HCT116 (cell line): ENCODE data around the gene TMEM215. TPM values are rescaled to one million over a fixed set of nuclear protein-coding genes. Genes with fewer than 3 reads are reported as not detected.

Experiments
- ATAC-seq: fragments of 200-7000 bp; cut with Tn5 transposase; 2 replicates; pipeline ENCODE4 v1.9.1; 2020; ENCODE audit warnings: mild to moderate bottlenecking, moderate library complexity
- BruUV-seq: library from RNA; stranded (reverse); fragments of 400-500 nt; replicated peaks from 2 replicates; lab custom pipeline; 2021; lab: Mats Ljungman, UMichigan
- CTCF ChIA-PET: fragments of 300-600 bp; sonication (Branson Sonifier 250); formaldehyde crosslinking; loops from one replicate; lab custom pipeline; 2021; ENCODE audit warnings: antibody characterized with exemption; lab: Charles Lee
- POLR2A ChIA-PET: fragments of 300-600, 350-600 bp; sonication (Branson Sonifier 250); formaldehyde crosslinking; loops from one replicate; lab custom pipeline; 2021; ENCODE audit warnings: antibody characterized with exemption; lab: Charles Lee
- RAD21 ChIA-PET, 2 experiments: fragments of 300-600 bp; sonication (Branson Sonifier 250); formaldehyde crosslinking; loops; one replicate each; lab custom pipeline; 2023; ENCODE audit warnings: low total read pairs in 2 of 2; ENCODE audit not compliant: uncharacterized antibody in 2 of 2, unreplicated experiment in 2 of 2, low non-redundant PET in 1 of 2; lab: Charles Lee
- DNase-seq: peaks from one replicate; pipeline ENCODE4 v3.0.0-alpha.2; 2010; ENCODE audit warnings: low read depth, low spot score
- H2AFZ ChIP-seq: fragments of 200-600 bp; shearing (Covaris generic), sonication (generic); 2 replicates; pipeline ENCODE4 v1.6.1; 2017; ENCODE audit warnings: low read depth, mixed run types, mixed read lengths, antibody characterized with exemption, low read length; ENCODE audit not compliant: poor library complexity, severe bottlenecking
- H3K27ac ChIP-seq: 2 replicates; pipeline ENCODE4 v1.5.1; 2012; ENCODE audit warnings: low read depth, low read length
- H3K27me3 ChIP-seq: fragments of 200-600 bp; sonication (generic); 2 replicates; pipeline ENCODE4 v1.6.1; 2016; ENCODE audit warnings: mixed run types, low read length, mixed read lengths; ENCODE audit not compliant: insufficient read depth
- H3K36me3 ChIP-seq, 2 experiments: fragments of 200-500 bp in 1 of 2; fragments of 200-600 bp in 1 of 2; sonication (Bioruptor generic) in 1 of 2; sonication (generic) in 1 of 2; 2 replicates each; pipeline versions ENCODE4 v1.5.1 to v1.6.1; 2014 to 2016; ENCODE audit warnings: low read length in 2 of 2, inconsistent platforms in 1 of 2, mixed read lengths in 1 of 2, mixed run types in 1 of 2; ENCODE audit not compliant: insufficient read depth in 2 of 2, control insufficient read depth in 1 of 2
- H3K4me1 ChIP-seq, 2 experiments: fragments of 200-600 bp in 1 of 2; sonication (generic) in 1 of 2; 2 replicates each; pipeline versions ENCODE4 v1.5.1 to v1.6.1; 2012 to 2017; ENCODE audit warnings: low read length in 2 of 2, inconsistent platforms in 1 of 2, mild to moderate bottlenecking in 1 of 2, mixed read lengths in 1 of 2, mixed run types in 1 of 2, moderate library complexity in 1 of 2; ENCODE audit not compliant: insufficient read depth in 2 of 2, control insufficient read depth in 1 of 2
- H3K4me2 ChIP-seq: fragments of 200-600 bp; sonication (generic); 2 replicates; pipeline ENCODE4 v1.6.1; 2017; ENCODE audit warnings: mixed run types, low read length, mixed read lengths
- H3K4me3 ChIP-seq, 2 experiments: fragments of 200-600 bp in 1 of 2; sonication (generic) in 1 of 2; replicated peaks in 1 of 2; 2 replicates each; pipeline ENCODE4 v1.5.1; 2011 to 2016; ENCODE audit warnings: low read length in 2 of 2, control low read depth in 1 of 2, low read depth in 1 of 2, mild to moderate bottlenecking in 1 of 2, mixed read lengths in 1 of 2, mixed run types in 1 of 2
- H3K79me2 ChIP-seq: fragments of 200-600 bp; sonication (generic); 2 replicates; pipeline ENCODE4 v1.6.1; 2017; ENCODE audit warnings: mild to moderate bottlenecking, mixed run types, low read length, moderate library complexity, mixed read lengths; ENCODE audit not compliant: insufficient read depth
- H3K9ac ChIP-seq: fragments of 200-600 bp; sonication (generic); 2 replicates; pipeline ENCODE4 v1.6.1; 2016; ENCODE audit warnings: low read length, mixed read lengths
- H3K9me2 ChIP-seq: fragments of 200-600 bp; sonication (generic), shearing (Covaris generic); 2 replicates; pipeline ENCODE4 v1.6.1; 2017; ENCODE audit warnings: mixed run types, mild to moderate bottlenecking, moderate library complexity; ENCODE audit not compliant: insufficient read depth
- H3K9me3 ChIP-seq, 2 experiments: fragments of 200-500 bp in 1 of 2; fragments of 200-600 bp in 1 of 2; sonication (Bioruptor generic) in 1 of 2; sonication (generic) in 1 of 2; 2 replicates each; pipeline ENCODE4 v1.6.1; 2014 to 2017; ENCODE audit warnings: low read length in 2 of 2, mixed read lengths in 2 of 2, inconsistent platforms in 1 of 2, low read depth in 1 of 2, mild to moderate bottlenecking in 1 of 2, mixed run types in 1 of 2, moderate library complexity in 1 of 2; ENCODE audit not compliant: control insufficient read depth in 1 of 2, insufficient read depth in 1 of 2
- H4K20me1 ChIP-seq: fragments of 200-600 bp; sonication (generic), shearing (Covaris generic); 2 replicates; pipeline ENCODE4 v1.6.1; 2017; ENCODE audit warnings: mixed run types, mild to moderate bottlenecking, moderate library complexity; ENCODE audit not compliant: insufficient read depth
- CBX3 ChIP-seq: IDR thresholded peaks from 2 replicates; pipeline ENCODE4 v1.6.1; 2012; ENCODE audit warnings: low read depth
- CEBPB ChIP-seq: IDR thresholded peaks from 2 replicates; pipeline ENCODE4 v1.6.1; 2012; ENCODE audit warnings: low read depth
- ELF1 ChIP-seq: IDR thresholded peaks from 2 replicates; pipeline ENCODE4 v1.6.1; 2012; ENCODE audit warnings: low read depth, borderline replicate concordance
- EZH2 ChIP-seq: fragments of 200-600 bp; sonication (generic); IDR thresholded peaks from 2 replicates; pipeline ENCODE4 v1.6.1; 2017; ENCODE audit warnings: antibody characterized with exemption, mixed run types
- EZH2phosphoT487 ChIP-seq: fragments of 200-600 bp; IDR thresholded peaks from 2 replicates; pipeline ENCODE4 v1.6.1; 2018; ENCODE audit warnings: antibody characterized with exemption, borderline replicate concordance
- FOSL1 ChIP-seq: IDR thresholded peaks from 2 replicates; pipeline ENCODE4 v1.6.1; 2012; ENCODE audit warnings: low read depth
- JUND ChIP-seq: IDR thresholded peaks from 2 replicates; pipeline ENCODE4 v1.6.1; 2012
- POLR2A ChIP-seq: IDR thresholded peaks from 2 replicates; pipeline ENCODE4 v1.7.0; 2011; ENCODE audit warnings: borderline replicate concordance; ENCODE audit not compliant: insufficient read depth, insufficient read length; ENCODE audit errors: extremely low read depth
- POLR2AphosphoS5 ChIP-seq: IDR thresholded peaks from 2 replicates; pipeline ENCODE4 v1.6.1; 2011; ENCODE audit warnings: mild to moderate bottlenecking, low read depth, low read length, moderate library complexity
- SRF ChIP-seq: IDR thresholded peaks from 2 replicates; pipeline ENCODE4 v1.6.1; 2012; ENCODE audit warnings: low read depth
- YY1 ChIP-seq: IDR thresholded peaks from 2 replicates; pipeline ENCODE4 v1.6.1; 2011; ENCODE audit warnings: low read length, low read depth, moderate library complexity, mild to moderate bottlenecking; ENCODE audit not compliant: insufficient replicate concordance; ENCODE audit errors: extremely low read depth
- intact Hi-C: fragments of 100-400 bp; cut with micrococcal nuclease; formaldehyde crosslinking; loops from 2 replicates; pipeline ENCODE4 v1.10.0; 2022
- total RNA-seq: library from RNA; stranded (reverse); gene quantifications from one replicate; pipeline ENCODE4 v1.2.1, GENCODE V29; 2021; ENCODE audit not compliant: unreplicated experiment
- TF ChIP-seq, protein P1 (sequence below): IDR thresholded peaks from 2 replicates; pipeline ENCODE4 v1.6.1; 2011; ENCODE audit warnings: mild to moderate bottlenecking, low read length, moderate library complexity; ENCODE audit not compliant: insufficient replicate concordance; ENCODE audit errors: extremely low read depth
- TF ChIP-seq, protein P2 (sequence below): IDR thresholded peaks from 2 replicates; pipeline ENCODE4 v1.6.1; 2012; ENCODE audit warnings: low read depth
- TF ChIP-seq, protein P3 (sequence below): IDR thresholded peaks from 2 replicates; pipeline ENCODE4 v1.6.1; 2012
- TF ChIP-seq, protein P4 (sequence below), 3 experiments: fragments of 200-600 bp in 1 of 3; sonication (generic) in 1 of 3; IDR thresholded peaks in 2 of 3; conservative IDR thresholded peaks in 1 of 3; 2 replicates each; pipeline ENCODE4 v1.5.1; 2012 to 2017; ENCODE audit warnings: low read depth in 2 of 3, low read length in 2 of 3, antibody characterized with exemption in 1 of 3, borderline replicate concordance in 1 of 3, control low read depth in 1 of 3, mild to moderate bottlenecking in 1 of 3, mixed read lengths in 1 of 3, mixed run types in 1 of 3, moderate library complexity in 1 of 3; ENCODE audit not compliant: insufficient read depth in 1 of 3

TMEM215 gene
- total RNA-seq, 1 experiment from 2014 or later, result not detected

DNA sequence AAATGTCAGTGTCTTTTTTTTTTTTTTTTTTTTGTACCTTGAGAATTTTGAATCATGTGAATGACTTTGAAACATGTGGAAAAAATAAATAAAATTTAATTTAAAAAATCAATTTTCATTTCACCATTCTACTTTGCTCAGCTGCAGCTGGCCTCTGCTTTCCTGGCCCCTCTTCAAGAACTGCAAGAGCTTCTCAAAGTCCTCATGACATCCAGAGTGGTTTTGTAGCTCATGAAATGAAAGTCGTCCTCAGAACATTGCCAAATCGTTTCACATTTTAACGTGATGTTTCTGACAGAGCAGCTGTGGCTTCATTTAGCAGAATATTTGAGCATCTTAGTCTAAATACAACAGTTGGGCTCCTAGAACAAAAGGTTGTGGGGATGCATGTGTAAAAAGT lies 47.9 kb upstream of the TMEM215 start:
- Histone ChIP-seq H3K4me3 (no peak overlapping the region), H3K9me2 (no peaks in the 10 kb centered on the region), H4K20me1 (no peaks in the 10 kb centered on the region), H3K4me2 (no peak overlapping the region), H3K79me2 (no peaks in the 10 kb centered on the region), H3K9ac (no peak overlapping the region), H3K27me3 (0 out of 2 replicates have a peak, but pooled peaks cover 2% of the 10 kb centered on the region), H3K27ac (no peak overlapping the region), H3K4me1 (peaks cover 6 to 11% of the 10 kb centered on the region in 2 experiments; a peak in 3 of 4 replicates), H3K36me3 (no peaks in the 10 kb centered on the region), H2AFZ (no peak overlapping the region), H3K9me3 (no peaks in the 10 kb centered on the region)
- POLR2A ChIA-PET, result no interaction called here
- ATAC-seq (no peak), DNase-seq (no peak)
- RAD21 ChIA-PET, result no interaction called here
- TF ChIP-seq POLR2AphosphoS5 (no peak), CEBPB (no peak), EZH2phosphoT487 (no peak), CBX3 (no peak), YY1 (no peak), EZH2 (no peak), JUND (no peak), ELF1 (no peak), SRF (no peak), FOSL1 (no peak), POLR2A (no peak)
- TF ChIP-seq, protein P1, sequence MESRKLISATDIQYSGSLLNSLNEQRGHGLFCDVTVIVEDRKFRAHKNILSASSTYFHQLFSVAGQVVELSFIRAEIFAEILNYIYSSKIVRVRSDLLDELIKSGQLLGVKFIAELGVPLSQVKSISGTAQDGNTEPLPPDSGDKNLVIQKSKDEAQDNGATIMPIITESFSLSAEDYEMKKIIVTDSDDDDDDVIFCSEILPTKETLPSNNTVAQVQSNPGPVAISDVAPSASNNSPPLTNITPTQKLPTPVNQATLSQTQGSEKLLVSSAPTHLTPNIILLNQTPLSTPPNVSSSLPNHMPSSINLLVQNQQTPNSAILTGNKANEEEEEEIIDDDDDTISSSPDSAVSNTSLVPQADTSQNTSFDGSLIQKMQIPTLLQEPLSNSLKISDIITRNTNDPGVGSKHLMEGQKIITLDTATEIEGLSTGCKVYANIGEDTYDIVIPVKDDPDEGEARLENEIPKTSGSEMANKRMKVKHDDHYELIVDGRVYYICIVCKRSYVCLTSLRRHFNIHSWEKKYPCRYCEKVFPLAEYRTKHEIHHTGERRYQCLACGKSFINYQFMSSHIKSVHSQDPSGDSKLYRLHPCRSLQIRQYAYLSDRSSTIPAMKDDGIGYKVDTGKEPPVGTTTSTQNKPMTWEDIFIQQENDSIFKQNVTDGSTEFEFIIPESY, result no peak
- TF ChIP-seq, protein P2, sequence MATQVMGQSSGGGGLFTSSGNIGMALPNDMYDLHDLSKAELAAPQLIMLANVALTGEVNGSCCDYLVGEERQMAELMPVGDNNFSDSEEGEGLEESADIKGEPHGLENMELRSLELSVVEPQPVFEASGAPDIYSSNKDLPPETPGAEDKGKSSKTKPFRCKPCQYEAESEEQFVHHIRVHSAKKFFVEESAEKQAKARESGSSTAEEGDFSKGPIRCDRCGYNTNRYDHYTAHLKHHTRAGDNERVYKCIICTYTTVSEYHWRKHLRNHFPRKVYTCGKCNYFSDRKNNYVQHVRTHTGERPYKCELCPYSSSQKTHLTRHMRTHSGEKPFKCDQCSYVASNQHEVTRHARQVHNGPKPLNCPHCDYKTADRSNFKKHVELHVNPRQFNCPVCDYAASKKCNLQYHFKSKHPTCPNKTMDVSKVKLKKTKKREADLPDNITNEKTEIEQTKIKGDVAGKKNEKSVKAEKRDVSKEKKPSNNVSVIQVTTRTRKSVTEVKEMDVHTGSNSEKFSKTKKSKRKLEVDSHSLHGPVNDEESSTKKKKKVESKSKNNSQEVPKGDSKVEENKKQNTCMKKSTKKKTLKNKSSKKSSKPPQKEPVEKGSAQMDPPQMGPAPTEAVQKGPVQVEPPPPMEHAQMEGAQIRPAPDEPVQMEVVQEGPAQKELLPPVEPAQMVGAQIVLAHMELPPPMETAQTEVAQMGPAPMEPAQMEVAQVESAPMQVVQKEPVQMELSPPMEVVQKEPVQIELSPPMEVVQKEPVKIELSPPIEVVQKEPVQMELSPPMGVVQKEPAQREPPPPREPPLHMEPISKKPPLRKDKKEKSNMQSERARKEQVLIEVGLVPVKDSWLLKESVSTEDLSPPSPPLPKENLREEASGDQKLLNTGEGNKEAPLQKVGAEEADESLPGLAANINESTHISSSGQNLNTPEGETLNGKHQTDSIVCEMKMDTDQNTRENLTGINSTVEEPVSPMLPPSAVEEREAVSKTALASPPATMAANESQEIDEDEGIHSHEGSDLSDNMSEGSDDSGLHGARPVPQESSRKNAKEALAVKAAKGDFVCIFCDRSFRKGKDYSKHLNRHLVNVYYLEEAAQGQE, result no peak
- TF ChIP-seq, protein P3, sequence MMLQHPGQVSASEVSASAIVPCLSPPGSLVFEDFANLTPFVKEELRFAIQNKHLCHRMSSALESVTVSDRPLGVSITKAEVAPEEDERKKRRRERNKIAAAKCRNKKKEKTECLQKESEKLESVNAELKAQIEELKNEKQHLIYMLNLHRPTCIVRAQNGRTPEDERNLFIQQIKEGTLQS, result no peak
- TF ChIP-seq, protein P4, sequence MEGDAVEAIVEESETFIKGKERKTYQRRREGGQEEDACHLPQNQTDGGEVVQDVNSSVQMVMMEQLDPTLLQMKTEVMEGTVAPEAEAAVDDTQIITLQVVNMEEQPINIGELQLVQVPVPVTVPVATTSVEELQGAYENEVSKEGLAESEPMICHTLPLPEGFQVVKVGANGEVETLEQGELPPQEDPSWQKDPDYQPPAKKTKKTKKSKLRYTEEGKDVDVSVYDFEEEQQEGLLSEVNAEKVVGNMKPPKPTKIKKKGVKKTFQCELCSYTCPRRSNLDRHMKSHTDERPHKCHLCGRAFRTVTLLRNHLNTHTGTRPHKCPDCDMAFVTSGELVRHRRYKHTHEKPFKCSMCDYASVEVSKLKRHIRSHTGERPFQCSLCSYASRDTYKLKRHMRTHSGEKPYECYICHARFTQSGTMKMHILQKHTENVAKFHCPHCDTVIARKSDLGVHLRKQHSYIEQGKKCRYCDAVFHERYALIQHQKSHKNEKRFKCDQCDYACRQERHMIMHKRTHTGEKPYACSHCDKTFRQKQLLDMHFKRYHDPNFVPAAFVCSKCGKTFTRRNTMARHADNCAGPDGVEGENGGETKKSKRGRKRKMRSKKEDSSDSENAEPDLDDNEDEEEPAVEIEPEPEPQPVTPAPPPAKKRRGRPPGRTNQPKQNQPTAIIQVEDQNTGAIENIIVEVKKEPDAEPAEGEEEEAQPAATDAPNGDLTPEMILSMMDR (IDR thresholded peaks at IDR 0.05 in 2 of 3, conservative IDR thresholded peaks at IDR 0.05 in 1 of 3; ENCODE audit: borderline replicate concordance in 1 of 3, insufficient read depth in 1 of 3, low read depth in 2 of 3, low read length in 2 of 3), result no peak
- CTCF ChIA-PET, result no interaction called here
- intact Hi-C loops, result no loop called here
- BruUV-seq, result no TSS peak
